HUES48 (cell line): Measurements from ENCODE around the gene KRI1.

ENCODE experiments used
- H3K27ac ChIP-seq: one replicate; pipeline ENCODE4 v1.7.0; 2013; ENCODE audit warnings: low read depth, low read length, inconsistent platforms
- H3K27me3 ChIP-seq: 2 replicates; pipeline ENCODE4 v1.6.1; 2013; ENCODE audit warnings: mild to moderate bottlenecking, low read length; ENCODE audit not compliant: control insufficient read depth, insufficient read depth
- H3K36me3 ChIP-seq: 2 replicates; pipeline ENCODE4 v1.6.1; 2013; ENCODE audit warnings: low read length; ENCODE audit not compliant: control insufficient read depth, insufficient read depth
- H3K4me1 ChIP-seq: 2 replicates; pipeline ENCODE4 v1.6.1; 2013; ENCODE audit warnings: mild to moderate bottlenecking, low read length; ENCODE audit not compliant: control insufficient read depth, insufficient read depth
- H3K4me3 ChIP-seq: 2 replicates; pipeline ENCODE4 v1.5.1; 2013; ENCODE audit warnings: mild to moderate bottlenecking, low read depth, low read length
- H3K9ac ChIP-seq: 2 replicates; pipeline ENCODE4 v1.6.1; 2013; ENCODE audit warnings: mild to moderate bottlenecking, low read depth, low read length, moderate library complexity
- H3K9me3 ChIP-seq: 2 replicates; pipeline ENCODE4 v1.6.1; 2013; ENCODE audit warnings: low read length; ENCODE audit not compliant: control insufficient read depth, insufficient read depth

The KRI1 gene

GRCh38 chr19:10593820-10594637 is 28.2 kb upstream of the KRI1 start:
- H3K27me3 ChIP-seq: no peaks in the 10 kb centered on the region
- no peak overlapping the region for H3K9ac ChIP-seq
- no peaks in the 10 kb centered on the region for H3K9me3 ChIP-seq
- H3K4me1 ChIP-seq: no peaks in the 10 kb centered on the region
- H3K27ac ChIP-seq: no peak overlapping the region
- H3K36me3 ChIP-seq: no peaks in the 10 kb centered on the region
- no peak overlapping the region for H3K4me3 ChIP-seq

DNA sequence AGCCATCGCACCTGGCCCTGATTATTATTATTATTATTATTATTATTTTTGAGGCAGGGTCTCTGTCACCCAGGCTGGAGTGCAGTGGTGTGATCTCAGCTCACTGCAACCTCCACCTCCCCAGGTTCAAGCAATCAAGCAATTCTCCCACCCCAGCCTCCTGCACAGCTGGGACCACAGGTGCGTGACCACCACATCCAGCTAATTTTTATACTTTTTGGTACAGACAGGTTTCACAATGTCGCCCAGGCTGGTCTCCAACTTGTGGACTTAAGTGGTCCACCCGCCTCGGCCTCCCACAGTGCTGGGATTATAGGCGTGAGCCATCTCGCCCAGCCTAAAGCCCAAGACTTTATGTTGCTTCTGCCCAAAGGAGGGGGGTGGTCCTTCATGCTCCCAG is 27.3 kb upstream of the KRI1 start:
- Histone ChIP-seq H3K4me3 (no peak overlapping the region), H3K9me3 (no peaks in the 10 kb centered on the region), H3K27me3 (no peaks in the 10 kb centered on the region), H3K36me3 (no peaks in the 10 kb centered on the region), H3K27ac (no peak overlapping the region), H3K4me1 (no peaks in the 10 kb centered on the region), H3K9ac (no peak overlapping the region)

GRCh38 chr19:10587839-10588150 is 22.0 kb upstream of the KRI1 start:
- H3K4me3 ChIP-seq: no peak overlapping the region

GRCh38 chr19:10587022-10587838 is 21.4 kb upstream of the KRI1 start, which contains the start of gene AP1M2:
Gene AP1M2, minus strand, starts transcription at chr19:10587312. Its CDS starts 81 bp downstream, at chr19:10587231.
- no peak within 1 kb of the TSS for H3K27ac ChIP-seq
- H3K27me3 ChIP-seq: no peaks in the 10 kb centered on the region
- no peaks in the 10 kb centered on the region for H3K9me3 ChIP-seq
- H3K4me3 ChIP-seq: peak within 1 kb of the TSS; percentile 86
- H3K4me1 ChIP-seq: no peaks in the 10 kb centered on the region
- H3K36me3 ChIP-seq: peaks cover 21% of the 10 kb centered on the region
- H3K9ac ChIP-seq: peak within 1 kb of the TSS; percentile 64; the same call in 1 of the 2 replicates

More at GRCh38 chr19:10587839-10588150, 22.0 kb upstream of the KRI1 start:
- Histone ChIP-seq H3K27ac (no peak overlapping the region), H3K27me3 (no peaks in the 10 kb centered on the region), H3K36me3 (peaks cover 18% of the 10 kb centered on the region), H3K9ac (no peak overlapping the region), H3K9me3 (no peaks in the 10 kb centered on the region), H3K4me1 (no peaks in the 10 kb centered on the region)

- Histone ChIP-seq H3K4me3 (peak overlapping the region; percentile 86), H3K27me3 (no peaks in the 10 kb centered on the region), H3K27ac (no peak overlapping the region), H3K9ac (0 out of 2 replicates have a peak overlapping the region, but pooled peaks have one; percentile 64), H3K9me3 (no peaks in the 10 kb centered on the region), H3K36me3 (peaks cover 29% of the 10 kb centered on the region), H3K4me1 (no peaks in the 10 kb centered on the region)
Measured at GRCh38 chr19:10586396-10586795, 20.6 kb upstream of the KRI1 start.

GRCh38 chr19:10583036-10583776 is 17.4 kb upstream of the KRI1 start:
- Histone ChIP-seq H3K4me1 (peaks cover 3% of the 10 kb centered on the region; the same call in 1 of the 2 replicates), H3K27ac (no peak overlapping the region), H3K9ac (no peak overlapping the region), H3K27me3 (no peaks in the 10 kb centered on the region), H3K9me3 (no peaks in the 10 kb centered on the region), H3K36me3 (peaks cover 56% of the 10 kb centered on the region), H3K4me3 (no peak overlapping the region)

- Histone ChIP-seq H3K9ac (no peak overlapping the region), H3K27ac (no peak overlapping the region), H3K4me1 (peaks cover 3% of the 10 kb centered on the region; the same call in 1 of the 2 replicates), H3K27me3 (no peaks in the 10 kb centered on the region), H3K4me3 (no peak overlapping the region), H3K9me3 (no peaks in the 10 kb centered on the region), H3K36me3 (peaks cover 62% of the 10 kb centered on the region)
Measured at GRCh38 chr19:10582091-10582490, 16.3 kb upstream of the KRI1 start.

DNA sequence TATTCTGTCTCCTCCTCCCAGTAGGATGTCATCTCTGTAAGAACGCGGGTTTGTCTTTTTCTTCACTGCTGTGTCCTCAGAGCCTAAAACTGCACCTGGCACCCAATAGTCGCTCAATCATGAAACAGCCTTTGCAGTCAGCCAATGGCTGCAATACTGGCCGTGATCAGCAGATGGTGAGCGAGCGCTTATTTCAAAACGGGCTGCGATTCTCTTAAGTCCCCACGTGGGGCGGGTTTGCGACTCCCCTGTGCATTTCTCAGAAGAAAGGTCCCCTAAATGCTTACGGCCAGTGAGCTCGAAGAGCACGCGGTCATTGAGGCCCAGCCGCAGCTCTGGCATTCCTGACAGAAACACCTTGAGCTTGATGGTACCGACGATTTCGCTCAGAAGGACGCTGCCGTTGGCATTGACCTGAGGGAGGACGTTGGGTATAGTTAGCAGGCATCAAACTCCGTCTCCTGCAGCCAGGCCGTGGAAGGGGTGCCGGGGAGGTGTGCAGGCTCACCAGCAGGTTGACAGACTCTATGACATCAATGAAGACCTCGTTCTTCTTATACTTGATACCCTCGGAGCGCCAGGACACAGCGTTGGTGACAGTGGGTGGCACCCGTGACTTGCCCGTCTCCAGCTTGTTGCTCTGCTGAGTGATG is 15.3 kb upstream of the KRI1 start:
- Histone ChIP-seq H3K36me3 (peaks cover 66% of the 10 kb centered on the region), H3K27me3 (no peaks in the 10 kb centered on the region), H3K4me3 (no peak overlapping the region), H3K27ac (no peak overlapping the region), H3K4me1 (peaks cover 3% of the 10 kb centered on the region; the same call in 1 of the 2 replicates), H3K9ac (no peak overlapping the region), H3K9me3 (no peaks in the 10 kb centered on the region)

DNA sequence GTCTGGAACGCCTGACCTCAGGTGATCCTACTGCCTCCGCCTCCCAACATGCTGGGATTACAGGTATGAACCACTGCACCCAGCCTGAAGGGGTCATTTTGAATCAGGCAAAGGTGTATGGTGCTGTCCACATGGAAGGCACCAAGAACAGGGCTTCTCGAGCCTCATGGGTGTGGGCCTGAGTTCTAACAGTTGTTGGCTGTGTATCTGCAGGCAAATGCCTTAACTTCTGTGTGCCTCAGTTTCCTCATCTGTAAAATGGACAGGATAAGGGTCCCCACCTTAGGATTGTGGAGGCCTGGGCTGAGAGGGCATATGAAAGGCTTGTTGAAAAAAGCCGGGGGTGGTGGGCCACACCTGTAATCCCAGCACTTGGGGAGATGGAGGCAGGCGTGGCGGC is 12.1 kb upstream of the KRI1 start:
- Histone ChIP-seq H3K4me1 (peaks cover 3% of the 10 kb centered on the region; the same call in 1 of the 2 replicates), H3K27me3 (no peaks in the 10 kb centered on the region), H3K9me3 (no peaks in the 10 kb centered on the region), H3K27ac (no peak overlapping the region), H3K9ac (no peak overlapping the region), H3K36me3 (peaks cover 63% of the 10 kb centered on the region), H3K4me3 (no peak overlapping the region)

DNA sequence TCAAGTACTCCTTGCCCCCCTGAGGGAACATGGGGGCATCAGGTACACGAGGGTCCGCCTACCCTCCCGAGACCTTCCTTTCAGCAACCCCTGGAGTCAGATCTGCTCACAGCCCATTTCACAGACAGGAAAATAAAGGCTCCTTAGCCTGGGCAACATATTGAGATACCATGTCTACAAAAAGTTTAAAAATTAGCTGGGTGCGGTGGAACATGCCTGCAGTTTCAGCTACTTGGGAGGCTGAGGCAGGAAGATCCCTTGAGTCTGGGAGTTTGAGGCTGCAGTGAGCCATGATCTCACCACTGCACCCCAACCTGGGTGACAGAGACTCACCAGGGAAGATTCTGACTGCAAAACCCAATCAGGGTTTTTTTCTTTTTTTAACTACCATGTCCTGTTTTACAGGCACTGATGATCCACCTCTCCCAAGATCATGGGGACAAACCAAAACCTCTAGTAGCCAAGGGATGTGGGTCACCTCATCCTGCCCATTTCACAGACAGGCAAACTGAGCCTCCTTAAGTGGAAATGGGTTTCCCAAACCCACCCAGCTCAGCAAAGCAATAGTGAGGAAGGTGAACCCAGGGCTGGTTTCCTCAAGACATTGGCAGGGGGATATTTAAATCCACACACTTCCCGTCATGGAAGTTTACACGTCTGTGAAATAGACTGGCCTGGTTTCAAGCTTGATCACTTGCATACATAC is 9.4 kb upstream of the KRI1 start:
- Histone ChIP-seq H3K4me3 (no peak overlapping the region), H3K36me3 (peaks cover 39% of the 10 kb centered on the region), H3K9ac (no peak overlapping the region), H3K27ac (no peak overlapping the region), H3K27me3 (no peaks in the 10 kb centered on the region), H3K4me1 (no peaks in the 10 kb centered on the region; the same call in 1 of the 2 replicates), H3K9me3 (no peaks in the 10 kb centered on the region)
